Activated T-helper 17 cell treated with anti-CD3 and anti-CD28 coated beads, Interleukin-2, amount 50 U/mL, for 72 hours (primary cell): ENCODE measurements around the gene SEC31B. TPM values are rescaled to one million over a fixed set of nuclear protein-coding genes. Genes with fewer than 3 reads are reported as not detected.

Experiments used
- ATAC-seq: fragments of 150-1000 bp; cut with Tn5 transposase; replicated peaks from 2 replicates; pipeline ENCODE4 v1.10.0; 2021; ENCODE audit warnings: mild to moderate bottlenecking, moderate library complexity
- H3K27ac Mint-ChIP-seq: one replicate; pipeline ENCODE4 v1.8.0; 2022; ENCODE audit warnings: mixed read lengths
- H3K27me3 Mint-ChIP-seq: one replicate; pipeline ENCODE4 v1.8.0; 2022; ENCODE audit warnings: mixed read lengths
- H3K36me3 Mint-ChIP-seq: one replicate; pipeline ENCODE4 v1.8.0; 2022; ENCODE audit warnings: low read depth, mild to moderate bottlenecking, mixed read lengths
- H3K4me1 Mint-ChIP-seq: one replicate; pipeline ENCODE4 v1.8.0; 2022; ENCODE audit warnings: mixed read lengths
- H3K4me3 Mint-ChIP-seq: one replicate; pipeline ENCODE4 v1.8.0; 2022; ENCODE audit warnings: mild to moderate bottlenecking, mixed read lengths
- H3K9me3 Mint-ChIP-seq: one replicate; pipeline ENCODE4 v1.8.0; 2022; ENCODE audit warnings: mixed read lengths
- total RNA-seq, 2 donors: library from RNA; stranded (reverse); gene quantifications; one replicate each; pipeline ENCODE4 v1.2.3, GENCODE V29; 2022

SEC31B gene
- total RNA-seq, 2 donors from 2014 or later = 67.0 to 127 TPM

GRCh38 chr10:100469756-100470155, 49.9 kb downstream of the SEC31B start:
- no peak overlapping the region for H3K27ac Mint-ChIP-seq
- H3K36me3 Mint-ChIP-seq = no peaks in the 10 kb centered on the region
- H3K9me3 Mint-ChIP-seq = no peaks in the 10 kb centered on the region
- H3K27me3 Mint-ChIP-seq = no peaks in the 10 kb centered on the region
- ATAC-seq = no peak
- H3K4me1 Mint-ChIP-seq = no peaks in the 10 kb centered on the region
- no peak overlapping the region for H3K4me3 Mint-ChIP-seq

GRCh38 chr10:100468978-100469377, 50.7 kb downstream of the SEC31B start:
- H3K4me1 Mint-ChIP-seq = no peaks in the 10 kb centered on the region
- no peaks in the 10 kb centered on the region for H3K9me3 Mint-ChIP-seq
- no peaks in the 10 kb centered on the region for H3K36me3 Mint-ChIP-seq
- H3K27ac Mint-ChIP-seq = no peak overlapping the region
- no peak for ATAC-seq
- H3K27me3 Mint-ChIP-seq = no peaks in the 10 kb centered on the region
- no peak overlapping the region for H3K4me3 Mint-ChIP-seq

GRCh38 chr10:100468322-100468721, 51.3 kb downstream of the SEC31B start:
- no peaks in the 10 kb centered on the region for H3K9me3 Mint-ChIP-seq

GRCh38 chr10:100462709-100463108, 57.0 kb downstream of the SEC31B start, which contains the start of gene WNT8B:
Gene WNT8B (plus strand): TSS chr10:100463009. CDS start chr10:100463169, 160 bp downstream.
- Mint-ChIP-seq H3K36me3 (no peaks in the 10 kb centered on the region), H3K9me3 (no peaks in the 10 kb centered on the region), H3K27ac (no peak within 1 kb of the TSS), H3K27me3 (no peaks in the 10 kb centered on the region), H3K4me1 (no peaks in the 10 kb centered on the region), H3K4me3 (no peak within 1 kb of the TSS)
- ATAC-seq = no peak

More at GRCh38 chr10:100468322-100468721, 51.3 kb downstream of the SEC31B start:
- no peak for ATAC-seq
- H3K27me3 Mint-ChIP-seq = no peaks in the 10 kb centered on the region
- H3K4me3 Mint-ChIP-seq = no peak overlapping the region
- no peaks in the 10 kb centered on the region for H3K36me3 Mint-ChIP-seq
- H3K4me1 Mint-ChIP-seq = no peaks in the 10 kb centered on the region
- H3K27ac Mint-ChIP-seq = no peak overlapping the region

- no peak overlapping the region for H3K4me3 Mint-ChIP-seq
- H3K27ac Mint-ChIP-seq = no peak overlapping the region
- no peak for ATAC-seq
- no peaks in the 10 kb centered on the region for H3K36me3 Mint-ChIP-seq
- no peaks in the 10 kb centered on the region for H3K4me1 Mint-ChIP-seq
- H3K27me3 Mint-ChIP-seq = peaks cover 14% of the 10 kb centered on the region
- no peaks in the 10 kb centered on the region for H3K9me3 Mint-ChIP-seq
Measured at GRCh38 chr10:100448951-100449350, 70.7 kb downstream of the SEC31B start.

- Mint-ChIP-seq H3K4me3 (no peak overlapping the region), H3K4me1 (no peaks in the 10 kb centered on the region), H3K36me3 (no peaks in the 10 kb centered on the region), H3K27me3 (peaks cover 13% of the 10 kb centered on the region), H3K9me3 (no peaks in the 10 kb centered on the region), H3K27ac (no peak overlapping the region)
- no peak for ATAC-seq
Measured at GRCh38 chr10:100447663-100448062, 72.0 kb downstream of the SEC31B start.

GRCh38 chr10:100446130-100446761, 73.4 kb downstream of the SEC31B start:
- no peak overlapping the region for H3K4me3 Mint-ChIP-seq
- H3K4me1 Mint-ChIP-seq = no peaks in the 10 kb centered on the region
- H3K36me3 Mint-ChIP-seq = no peaks in the 10 kb centered on the region
- ATAC-seq = no peak
- H3K9me3 Mint-ChIP-seq = no peaks in the 10 kb centered on the region
- no peak overlapping the region for H3K27ac Mint-ChIP-seq
- H3K27me3 Mint-ChIP-seq = peaks cover 2% of the 10 kb centered on the region

GRCh38 chr10:100442548-100442947, 77.1 kb downstream of the SEC31B start:
- H3K9me3 Mint-ChIP-seq = no peaks in the 10 kb centered on the region
- no peak overlapping the region for H3K27ac Mint-ChIP-seq
- ATAC-seq = no peak
- no peak overlapping the region for H3K4me3 Mint-ChIP-seq
- no peaks in the 10 kb centered on the region for H3K4me1 Mint-ChIP-seq
- H3K27me3 Mint-ChIP-seq = peaks cover 2% of the 10 kb centered on the region
- no peaks in the 10 kb centered on the region for H3K36me3 Mint-ChIP-seq

- H3K27ac Mint-ChIP-seq = no peak overlapping the region
- no peaks in the 10 kb centered on the region for H3K4me1 Mint-ChIP-seq
- no peak overlapping the region for H3K4me3 Mint-ChIP-seq
- H3K9me3 Mint-ChIP-seq = no peaks in the 10 kb centered on the region
- no peaks in the 10 kb centered on the region for H3K36me3 Mint-ChIP-seq
- no peak for ATAC-seq
- H3K27me3 Mint-ChIP-seq = no peaks in the 10 kb centered on the region
Measured at GRCh38 chr10:100438674-100439315, 80.9 kb downstream of the SEC31B start.

Other genes with a start within 250 kb of the SEC31B start
- 10 to 100 TPM; 54.1 to 59.3 TPM for gene BLOC1S2, start 233.2 kb downstream of the SEC31B start, total RNA-seq
- gene PKD2L1, start 189.6 kb downstream of the SEC31B start, total RNA-seq = under 1 TPM; 0.30 to 0.66 TPM
- gene SCD, start 172.6 kb downstream of the SEC31B start, total RNA-seq = 100 to 1,000 TPM in 1 of 2 donors, 10 to 100 TPM in 1; 99.1 to 160 TPM
- under 1 TPM; 0.11 to 0.16 TPM for gene WNT8B, start 56.9 kb downstream of the SEC31B start, total RNA-seq
- 100 to 1,000 TPM; 350 to 380 TPM for gene NDUFB8, start 10.0 kb upstream of the SEC31B start, total RNA-seq
- gene HIF1AN, start 16.1 kb upstream of the SEC31B start, total RNA-seq = 10 to 100 TPM; 53.3 to 60.2 TPM
- gene PAX2, start 225.7 kb upstream of the SEC31B start, total RNA-seq = under 1 TPM in 1 of 2 donors, not detected in 1; 0.16 TPM